ENCODE results near the gene C1QTNF9. TPM values are rescaled to one million over a fixed set of nuclear protein-coding genes. Genes with fewer than 3 reads are reported as not detected.
"Not testable (repeated sequence)": the region's sequence is repeated elsewhere in the genome, so short reads cannot be mapped to it uniquely, and the experiment has no call there.

Gene C1QTNF9
- total RNA-seq, 1 donor from 2014 or later, result not detected

DNA sequence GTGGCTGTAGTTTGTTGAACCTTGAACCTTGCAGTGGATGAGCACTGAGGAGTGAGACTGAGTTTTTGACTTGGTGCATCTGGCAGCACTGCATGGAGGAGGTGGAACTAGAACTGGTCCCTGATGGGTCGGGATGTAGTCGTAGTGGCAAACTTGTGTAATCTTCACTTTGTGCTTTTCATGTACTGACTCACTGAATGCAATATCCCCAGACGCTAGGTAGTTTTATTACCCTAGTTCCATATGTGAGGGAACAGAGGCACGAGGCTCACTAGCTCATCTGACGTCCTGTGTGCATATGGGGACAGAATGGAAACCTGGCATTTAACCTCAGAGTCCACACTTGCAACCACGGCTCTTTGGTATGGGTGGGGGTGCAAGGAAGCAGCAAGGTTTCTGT, 10.3 kb downstream of the C1QTNF9 start:
- not testable (repeated sequence) for DNase-seq (ENCODE audit: low read depth, low spot score)

DNA sequence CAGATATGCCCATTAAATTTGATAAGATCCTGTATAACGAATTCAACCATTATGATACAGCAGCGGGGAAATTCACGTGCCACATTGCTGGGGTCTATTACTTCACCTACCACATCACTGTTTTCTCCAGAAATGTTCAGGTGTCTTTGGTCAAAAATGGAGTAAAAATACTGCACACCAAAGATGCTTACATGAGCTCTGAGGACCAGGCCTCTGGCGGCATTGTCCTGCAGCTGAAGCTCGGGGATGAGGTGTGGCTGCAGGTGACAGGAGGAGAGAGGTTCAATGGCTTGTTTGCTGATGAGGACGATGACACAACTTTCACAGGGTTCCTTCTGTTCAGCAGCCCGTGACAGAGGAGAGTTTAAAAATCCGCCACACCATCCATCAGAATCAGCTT, 12.0 kb downstream of the C1QTNF9 start:
- DNase-seq (ENCODE audit: low read depth, low spot score), result not testable (repeated sequence)

DNA sequence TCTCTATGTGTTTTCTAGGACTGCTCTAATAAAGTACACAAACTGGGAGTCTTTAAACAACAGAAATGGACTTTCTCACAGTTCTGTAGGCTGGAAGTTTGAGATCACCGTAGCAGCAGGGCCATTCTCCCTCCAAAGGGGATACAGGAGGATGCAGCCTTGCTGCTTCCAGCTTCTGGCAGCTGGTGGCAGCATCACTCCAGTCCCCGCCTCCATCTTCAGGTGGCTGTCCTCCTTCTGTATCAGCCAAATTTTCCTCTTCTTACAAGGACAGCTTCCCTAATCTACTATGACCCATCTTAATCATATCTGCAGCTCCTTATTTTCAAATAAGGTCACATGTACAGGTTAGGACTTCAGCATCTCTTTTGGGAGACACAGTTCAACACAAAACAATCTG, 13.1 kb downstream of the C1QTNF9 start:
- DNase-seq (ENCODE audit: low read depth, low spot score), result not testable (repeated sequence)

DNA sequence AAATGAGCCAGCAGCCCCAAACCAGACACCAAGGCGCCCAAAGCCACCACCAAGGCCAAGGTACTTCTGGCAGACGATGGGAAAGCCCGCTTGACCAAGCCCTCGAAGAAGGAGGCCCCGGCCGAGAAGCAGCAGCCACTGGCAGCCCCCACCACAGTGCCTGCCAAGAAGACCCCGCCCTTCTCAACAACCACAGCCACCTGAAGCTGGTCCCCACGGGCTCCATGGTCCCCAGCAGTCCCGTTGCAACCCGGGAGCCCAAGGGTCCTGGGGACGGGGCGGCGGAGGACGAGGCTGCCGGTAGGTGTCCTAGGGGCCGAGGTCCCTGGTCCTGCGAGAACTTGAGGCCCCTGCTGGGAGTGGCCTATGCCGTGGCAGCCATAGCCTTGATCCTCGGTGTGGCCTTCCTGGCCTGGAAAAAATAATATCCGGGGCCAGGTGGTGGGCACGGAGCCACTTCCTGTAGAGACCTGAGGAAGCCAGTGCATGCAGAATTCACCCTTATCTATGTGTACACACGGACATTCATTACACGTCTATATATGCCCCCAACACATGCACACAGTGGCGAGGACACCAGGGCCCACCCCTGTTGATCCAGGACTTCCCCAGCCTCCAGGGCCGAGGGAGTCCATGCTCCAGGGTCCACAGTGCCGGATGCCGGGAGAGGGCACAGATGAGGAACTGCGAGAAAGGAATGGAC, 13.8 kb downstream of the C1QTNF9 start:
- DNase-seq (ENCODE audit: low read depth, low spot score), result no peak

DNA sequence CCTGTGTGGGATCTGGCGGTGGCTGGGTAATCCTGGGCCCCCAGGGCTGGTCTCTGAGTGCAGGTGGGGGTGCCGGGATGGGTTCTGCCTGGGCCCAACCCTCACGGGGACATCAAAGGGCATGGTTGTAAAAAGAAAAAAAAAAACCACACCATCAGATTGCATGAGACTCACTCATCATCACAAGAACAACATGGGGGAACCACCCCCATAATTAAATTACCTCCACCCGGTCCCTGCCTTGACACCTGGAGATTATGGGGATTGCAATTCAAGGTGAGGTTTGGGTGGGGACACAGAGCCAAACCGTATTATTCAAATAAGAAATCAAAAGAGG, 14.3 kb downstream of the C1QTNF9 start:
- DNase-seq (ENCODE audit: low read depth, low spot score), result no peak

DNA sequence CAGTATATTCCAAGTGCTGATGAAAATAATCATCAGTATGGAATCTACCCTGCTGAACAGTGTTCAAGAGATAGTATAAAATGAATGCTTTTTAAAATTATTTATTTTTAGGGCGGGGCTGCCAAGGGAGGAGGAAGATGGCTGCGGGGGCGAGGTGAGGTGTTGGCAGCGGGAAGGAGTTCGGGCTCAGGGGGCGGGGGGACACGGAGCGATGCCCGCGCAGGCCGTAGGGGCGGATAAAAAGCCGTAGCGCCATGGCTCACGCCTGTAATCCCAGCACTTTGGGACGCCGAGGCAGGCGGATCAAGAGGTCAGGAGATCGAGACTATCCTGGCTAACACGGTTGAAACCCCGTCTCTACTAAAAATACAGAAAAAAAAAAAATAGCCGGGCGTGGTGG, 18.2 kb downstream of the C1QTNF9 start:
- DNase-seq (ENCODE audit: low read depth, low spot score), result not testable (repeated sequence)

DNA sequence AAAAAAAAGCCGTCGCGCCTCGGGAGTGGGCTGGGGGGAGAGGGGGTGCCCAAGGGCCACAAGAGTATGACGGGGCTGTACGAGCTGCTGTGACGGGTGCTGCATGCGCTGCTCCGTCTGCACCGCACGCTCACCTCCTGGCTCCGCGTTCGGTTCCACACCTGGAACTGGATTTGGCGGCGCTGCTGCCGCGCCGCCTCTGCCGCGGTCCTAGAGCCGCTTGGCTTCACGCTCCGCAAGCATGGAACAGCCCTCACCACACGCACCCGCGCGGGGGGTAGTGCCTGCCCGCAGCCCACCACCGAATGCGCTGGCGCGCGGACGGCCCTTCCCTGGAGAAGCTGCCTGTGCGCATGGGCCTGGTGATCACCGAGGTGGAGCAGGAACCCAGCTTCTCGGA, 18.8 kb downstream of the C1QTNF9 start:
- no peak for DNase-seq (ENCODE audit: low read depth, low spot score)

DNA sequence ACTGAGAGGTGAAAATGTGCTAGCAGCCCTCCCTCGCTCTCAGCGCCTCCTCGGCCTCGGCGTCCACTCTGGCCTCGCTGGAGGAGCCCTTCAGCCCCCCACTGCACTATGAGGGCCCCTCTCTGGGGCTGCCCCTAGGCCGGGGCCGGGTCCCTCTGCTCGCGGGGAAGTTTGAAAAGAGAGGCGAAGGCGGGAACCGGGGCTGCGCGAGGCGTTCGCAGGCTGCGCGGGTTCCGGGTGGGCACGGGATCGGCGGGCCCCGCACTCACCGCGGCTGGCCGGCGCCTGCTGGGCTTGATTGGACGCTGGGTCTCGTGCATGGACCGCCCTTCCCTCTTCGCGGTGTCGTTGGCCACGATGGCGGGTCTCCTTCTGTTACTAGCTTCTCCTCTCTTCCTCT, 29.3 kb downstream of the C1QTNF9 start:
- DNase-seq (ENCODE audit: low read depth, low spot score), result no peak

DNA sequence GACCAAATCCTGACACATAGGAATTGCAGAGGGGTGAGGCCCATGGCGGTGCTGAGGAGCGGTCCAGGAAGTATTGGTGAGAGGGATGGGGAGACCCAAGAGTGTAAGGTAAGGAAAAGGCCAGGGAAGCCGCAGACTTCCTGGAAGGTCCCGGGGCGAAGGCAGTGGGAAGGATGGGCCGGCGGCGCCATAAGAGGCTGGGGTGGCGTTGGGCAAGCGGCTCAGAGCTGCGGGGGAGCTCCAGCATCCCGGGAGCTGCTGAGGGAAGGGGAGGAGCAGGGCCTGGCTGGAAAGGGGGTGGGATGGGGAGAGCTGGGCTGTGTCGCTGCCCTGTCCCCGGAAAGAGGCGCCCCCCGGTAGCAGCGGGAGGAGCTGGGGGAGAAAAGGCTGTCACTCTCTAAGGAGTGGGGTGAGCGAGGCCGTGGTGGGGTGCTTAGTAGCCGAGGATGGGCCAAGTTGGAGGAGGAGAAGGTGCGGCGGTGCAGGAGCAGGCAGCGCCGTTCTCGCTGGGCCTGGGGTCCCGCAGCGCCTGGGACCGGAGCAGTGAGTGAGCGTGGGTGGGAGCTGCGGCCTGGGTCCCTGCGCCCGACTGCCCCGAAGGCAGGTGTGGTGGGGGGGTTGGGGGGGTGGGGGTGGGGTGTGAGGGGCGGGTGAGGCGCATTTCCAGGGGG, 30.7 kb downstream of the C1QTNF9 start:
- no peak for DNase-seq (ENCODE audit: low read depth, low spot score)

DNA sequence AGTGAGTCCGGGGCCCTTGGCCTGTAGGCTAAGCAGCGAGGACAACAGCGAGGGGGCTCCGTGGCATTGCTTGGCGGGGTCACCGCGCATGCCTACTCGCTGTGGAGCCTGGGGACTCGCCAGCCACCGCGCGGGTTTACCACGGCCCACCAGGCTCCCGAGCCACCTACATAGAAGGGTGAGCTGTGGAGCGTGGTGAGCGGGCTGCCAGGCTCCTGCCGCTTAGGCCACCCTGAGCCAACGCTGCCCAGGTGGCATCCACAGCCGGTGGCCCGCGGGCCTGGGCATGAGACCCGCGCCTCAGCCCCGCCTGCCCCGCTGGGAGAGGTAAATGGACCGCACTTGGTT, 31.2 kb downstream of the C1QTNF9 start:
- no peak for DNase-seq (ENCODE audit: low read depth, low spot score)

DNA sequence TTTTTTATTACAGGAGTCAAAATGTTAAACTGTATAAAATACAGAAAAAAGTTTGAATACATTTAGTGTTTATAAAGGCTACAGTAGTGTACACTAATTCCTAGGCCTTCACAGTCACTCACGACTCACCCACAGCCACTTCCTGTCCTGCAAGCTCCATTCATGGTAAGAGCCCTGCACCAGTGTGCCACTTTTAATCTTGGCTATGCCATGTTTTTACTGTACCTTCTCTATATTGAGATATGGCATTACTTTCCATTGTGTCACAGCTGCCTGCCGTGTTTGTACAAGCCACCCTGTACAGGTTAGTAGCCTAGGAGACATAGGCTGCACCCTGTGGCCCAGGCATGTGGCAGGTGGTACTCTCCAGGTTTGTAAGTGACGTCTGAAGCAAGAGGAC, 32.1 kb downstream of the C1QTNF9 start:
- no peak for DNase-seq (ENCODE audit: low read depth, low spot score)

DNA sequence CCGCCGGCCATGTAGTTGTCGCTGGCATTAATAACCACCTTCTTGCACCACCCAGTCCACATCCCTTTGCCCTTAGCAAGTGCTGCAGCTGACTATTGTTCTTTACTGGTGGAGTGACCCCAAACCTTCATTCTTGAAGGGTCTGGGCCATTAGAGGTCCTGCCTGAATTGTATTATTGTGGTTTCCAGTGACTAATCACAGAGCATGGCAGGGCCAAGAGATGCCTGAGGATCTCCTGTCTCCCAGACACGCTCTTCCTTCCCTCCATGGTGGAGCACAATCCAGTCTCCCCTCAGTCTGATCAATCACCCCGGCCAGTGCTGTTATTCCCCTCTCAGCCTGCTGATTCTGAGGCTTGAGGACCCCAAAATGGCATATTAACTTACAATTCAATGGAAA, 39.0 kb downstream of the C1QTNF9 start:
- no peak for DNase-seq (ENCODE audit: low read depth, low spot score)

DNA sequence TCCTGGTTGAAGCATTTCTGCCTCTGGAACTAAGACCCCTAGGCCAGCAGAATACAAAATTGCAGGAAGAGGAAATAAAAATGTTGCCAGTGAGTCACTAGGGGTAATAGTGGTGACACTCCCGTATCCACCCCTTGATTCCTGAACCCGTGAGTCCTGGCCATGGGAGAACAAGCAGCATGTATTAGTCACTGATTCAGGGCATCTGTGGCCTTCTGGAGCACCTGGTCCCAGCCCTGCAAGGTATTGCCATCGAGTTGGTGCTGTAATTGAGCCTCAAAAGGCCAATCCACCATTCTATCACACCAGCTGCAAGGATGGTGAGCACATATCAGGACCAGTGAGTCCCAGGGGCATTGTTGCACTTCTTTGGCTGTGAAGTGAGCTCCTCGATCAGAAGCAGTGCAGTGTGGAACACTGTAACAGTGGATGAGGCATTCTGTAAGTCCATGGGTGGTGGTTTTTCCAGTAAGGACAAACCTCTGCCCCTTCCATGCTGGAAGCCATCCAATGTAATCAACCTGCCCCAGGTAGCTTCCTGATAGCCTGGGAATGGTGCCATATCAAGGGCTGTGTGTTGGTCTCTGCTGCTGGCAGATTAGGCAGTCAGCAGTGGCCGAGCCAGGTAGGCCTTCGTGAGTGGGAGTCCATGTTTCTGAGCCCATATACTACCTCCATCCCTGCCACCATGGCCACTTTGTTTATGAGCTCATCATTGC, 39.6 kb downstream of the C1QTNF9 start:
- DNase-seq (ENCODE audit: low read depth, low spot score), result no peak

DNA sequence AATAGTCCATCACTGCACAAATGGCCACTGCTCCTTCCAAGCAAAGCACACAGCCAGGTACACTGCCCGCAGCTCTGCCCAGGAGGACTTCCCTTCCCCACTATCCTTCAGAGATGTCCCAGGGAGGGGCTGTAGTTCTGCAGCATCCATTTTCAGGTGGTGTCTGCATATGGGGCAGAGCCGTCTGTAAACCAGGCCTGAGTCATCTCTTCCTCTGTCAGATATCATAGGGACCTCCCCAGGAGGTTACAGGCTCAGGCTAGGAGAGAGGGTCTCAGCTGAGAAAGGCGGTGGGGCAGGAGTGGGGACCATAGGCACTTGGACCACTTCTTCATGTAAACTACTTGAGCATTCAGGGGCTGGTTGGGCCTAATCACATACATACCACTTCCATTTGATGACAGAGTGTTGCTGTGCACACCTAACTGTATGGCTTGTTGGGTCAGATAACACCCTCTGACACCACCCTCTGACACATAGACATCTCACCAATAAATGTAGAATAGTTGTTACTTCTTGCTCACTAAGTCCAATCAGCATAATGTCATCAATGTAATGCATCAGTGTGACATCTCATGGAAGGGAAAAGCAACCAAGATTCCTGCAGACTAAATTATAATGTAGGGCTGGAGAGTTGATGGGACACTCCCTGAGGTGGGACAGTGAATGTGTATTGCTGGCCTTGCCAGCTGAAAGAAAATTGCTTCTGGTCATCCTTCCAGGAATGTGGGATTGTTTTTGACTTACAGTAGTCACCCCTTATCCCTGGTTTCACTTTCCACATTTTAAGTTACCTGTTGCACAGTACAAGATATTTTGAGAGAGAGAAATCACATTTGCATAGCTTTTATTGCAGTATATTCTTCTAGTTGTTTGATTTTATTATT, 40.6 kb downstream of the C1QTNF9 start:
- DNase-seq (ENCODE audit: low read depth, low spot score), result not testable (repeated sequence)

DNA sequence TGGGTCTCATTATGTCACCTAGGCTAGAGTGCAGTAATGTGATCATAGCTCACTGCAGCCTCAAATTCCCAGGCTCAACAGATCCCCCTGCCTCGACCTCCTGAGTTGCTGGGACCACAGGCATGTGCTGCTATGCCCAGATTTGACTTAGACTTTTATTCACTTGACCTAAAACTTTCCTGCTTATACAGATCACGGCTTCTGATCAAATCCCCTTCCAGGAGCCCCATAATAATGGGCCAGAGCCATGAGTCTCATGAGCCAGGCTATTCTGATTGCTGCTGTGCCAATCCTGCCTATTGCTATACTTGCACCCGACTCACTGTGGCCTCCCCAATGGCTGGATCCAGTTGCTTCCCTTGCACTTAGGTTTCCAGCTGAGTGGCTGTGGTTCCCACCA, 42.0 kb downstream of the C1QTNF9 start:
- DNase-seq (ENCODE audit: low read depth, low spot score), result no peak

DNA sequence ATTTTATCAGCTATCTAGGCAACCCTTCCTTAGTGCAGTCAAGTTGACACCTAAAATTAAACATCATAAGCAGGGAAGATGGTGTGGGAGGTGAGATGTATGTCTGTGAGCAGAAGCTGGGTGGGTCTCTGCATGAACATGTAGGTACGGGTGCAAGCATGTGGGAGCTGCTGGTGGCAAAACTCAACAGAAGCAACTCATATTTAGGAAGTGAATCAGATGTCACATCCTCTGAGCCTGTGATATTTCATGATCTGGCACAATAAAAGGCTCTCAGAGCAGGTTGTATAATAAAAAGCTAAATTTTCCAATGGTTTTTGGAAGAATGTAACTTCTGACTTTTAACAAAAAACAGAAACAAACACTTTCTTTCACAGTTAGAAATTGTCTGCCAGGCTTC, 44.4 kb downstream of the C1QTNF9 start:
- no peak for DNase-seq (ENCODE audit: low read depth, low spot score)

DNA sequence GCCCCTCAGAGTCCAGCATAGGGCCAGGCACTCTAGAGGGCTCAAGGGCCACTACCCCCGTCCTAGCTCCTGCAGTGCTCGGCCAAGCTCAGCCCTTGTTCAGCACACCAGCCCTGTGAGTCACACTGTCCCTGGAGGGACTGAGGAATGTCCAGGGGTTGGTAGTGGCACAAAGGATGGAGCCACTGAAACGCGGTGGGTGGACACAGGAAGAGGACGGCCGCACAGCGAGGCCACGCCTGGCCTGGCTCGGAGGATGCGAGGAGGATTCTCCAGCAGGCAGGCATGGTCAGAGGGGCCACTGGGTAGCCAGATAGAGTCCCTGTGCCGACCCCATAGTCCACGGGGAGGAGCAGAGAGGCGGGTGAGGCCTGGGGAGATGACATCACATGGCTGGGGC, 45.7 kb downstream of the C1QTNF9 start:
- no peak for DNase-seq (ENCODE audit: low read depth, low spot score)

DNA sequence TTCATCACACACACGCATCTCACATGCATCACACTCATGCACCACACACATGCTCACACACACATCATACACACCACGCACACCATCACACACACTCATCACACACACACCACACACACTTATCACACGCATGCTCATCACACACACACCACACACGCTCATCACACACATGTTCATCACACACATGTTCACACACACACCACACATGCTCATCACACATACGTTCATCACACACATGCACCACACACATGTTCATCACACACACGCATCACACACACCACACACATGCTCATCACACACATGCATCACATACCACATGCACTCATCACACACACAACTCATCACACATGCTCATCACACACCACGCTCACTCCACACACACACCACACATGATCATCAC, 46.9 kb downstream of the C1QTNF9 start:
- DNase-seq (ENCODE audit: low read depth, low spot score), result no peak

DNA sequence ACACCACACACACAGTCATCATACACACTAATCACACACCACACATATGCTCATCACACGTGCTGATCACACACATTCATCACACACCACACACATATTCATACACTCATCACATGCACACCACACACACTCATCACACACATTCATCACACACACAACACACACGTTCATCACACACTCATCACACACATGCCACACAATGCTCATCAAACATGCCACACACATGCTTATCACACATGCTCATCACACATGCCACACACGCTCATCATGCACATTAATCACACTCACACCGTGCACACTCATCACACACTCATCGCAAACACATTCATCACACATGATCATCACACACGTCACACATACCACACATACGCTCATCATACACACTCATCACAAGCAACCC, 47.5 kb downstream of the C1QTNF9 start:
- no peak for DNase-seq (ENCODE audit: low read depth, low spot score)

DNA sequence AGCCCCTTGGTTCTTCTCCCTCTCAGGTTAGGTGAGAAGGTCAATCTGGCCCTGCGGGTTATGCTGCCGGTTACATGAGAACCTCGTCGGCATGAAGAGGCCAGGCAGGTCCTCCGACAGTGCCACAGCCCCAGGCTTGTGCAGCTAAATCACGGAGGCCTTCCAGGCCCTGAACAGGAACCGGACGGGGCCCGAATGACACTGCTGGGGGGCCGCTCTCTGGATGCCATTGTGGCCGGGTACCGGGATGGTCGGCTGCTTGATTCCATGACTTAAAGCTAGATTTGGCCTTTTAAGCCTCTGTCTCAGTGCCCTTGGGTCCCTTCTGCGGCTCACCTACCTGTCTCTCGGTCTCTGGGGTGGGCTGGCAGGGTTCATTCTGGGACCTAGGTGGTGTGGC, 48.4 kb downstream of the C1QTNF9 start:
- no peak for DNase-seq (ENCODE audit: low read depth, low spot score)

DNA sequence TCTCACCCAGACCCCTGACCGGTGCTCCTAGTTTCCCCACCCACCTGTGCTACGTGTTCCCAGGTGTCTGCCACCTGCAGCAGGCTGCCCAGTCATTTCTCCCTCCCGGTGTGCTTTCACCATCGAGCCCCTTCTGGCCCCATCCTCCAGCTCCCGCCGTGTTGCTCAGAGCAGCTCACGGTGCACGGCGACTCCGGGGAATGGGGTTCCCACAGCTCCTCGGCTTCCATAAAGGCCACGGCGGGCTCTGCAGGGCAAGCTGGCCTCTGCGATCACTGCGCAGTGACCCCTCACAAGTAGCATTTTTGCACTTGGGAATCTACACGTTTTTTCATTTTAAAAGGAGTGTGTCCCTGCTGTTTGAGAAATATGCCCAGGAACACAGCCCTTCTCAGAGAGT, 49.5 kb downstream of the C1QTNF9 start:
- not testable (repeated sequence) for DNase-seq (ENCODE audit: low read depth, low spot score)

DNA sequence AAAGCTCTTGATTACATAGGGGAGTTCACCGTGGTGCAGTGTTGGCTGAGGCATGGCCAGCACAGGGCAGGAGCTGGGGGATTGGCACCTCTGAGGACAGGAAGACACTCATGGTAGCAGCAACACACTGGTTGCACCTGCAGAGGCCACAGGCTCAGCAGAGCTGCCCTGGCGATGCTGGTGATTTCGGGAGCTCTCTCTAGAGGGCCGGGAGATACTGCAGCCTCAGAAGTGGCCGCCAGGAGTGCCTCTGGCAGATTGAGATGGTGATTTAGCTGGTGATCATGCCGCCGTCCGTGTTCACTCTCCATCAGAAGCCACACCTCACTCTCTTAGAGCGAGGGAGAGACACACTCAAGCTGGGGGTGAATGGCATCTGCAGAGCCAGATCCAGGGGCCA, 49.9 kb downstream of the C1QTNF9 start:
- DNase-seq (ENCODE audit: low read depth, low spot score), result not testable (repeated sequence)
